Activated T-cell treated with anti-CD3 and anti-CD28 coated beads for 4 hours (primary cell): Measurements from ENCODE around the gene FCHSD2.

Source experiments
- DNase-seq: peaks from one replicate; pipeline ENCODE4 v3.0.0-alpha.2; 2020

Gene FCHSD2

GRCh38 chr11:73142128-73142377 lies at the start of gene FCHSD2:
FCHSD2 (minus strand) TSS chr11:73142318; CDS start chr11:73141877, 441 bp downstream.
- no peak for DNase-seq

- no peak for DNase-seq
Measured at GRCh38 chr11:73191151-73191550, 49.0 kb upstream of the FCHSD2 start.

- no peak for DNase-seq
Measured at GRCh38 chr11:73190557-73190885, 48.4 kb upstream of the FCHSD2 start.

GRCh38 chr11:73189723-73190556 lies 47.8 kb upstream of the FCHSD2 start:
- no peak for DNase-seq

GRCh38 chr11:73189315-73189714 lies 47.2 kb upstream of the FCHSD2 start:
- DNase-seq, result no peak

- no peak for DNase-seq
Measured at GRCh38 chr11:73188301-73188700, 46.2 kb upstream of the FCHSD2 start.

- no peak for DNase-seq
Measured at GRCh38 chr11:73187854-73188253, 45.7 kb upstream of the FCHSD2 start.

GRCh38 chr11:73186886-73187285 lies 44.8 kb upstream of the FCHSD2 start:
- no peak for DNase-seq

GRCh38 chr11:73186294-73186850 lies 44.3 kb upstream of the FCHSD2 start:
- no peak for DNase-seq

GRCh38 chr11:73185680-73186293 lies 43.7 kb upstream of the FCHSD2 start:
- no peak for DNase-seq

GRCh38 chr11:73184953-73185671 lies 43.0 kb upstream of the FCHSD2 start:
- peak; percentile 12 for DNase-seq

- no peak for DNase-seq
Measured at GRCh38 chr11:73182824-73183321, 40.8 kb upstream of the FCHSD2 start.

GRCh38 chr11:73178681-73179080 lies 36.6 kb upstream of the FCHSD2 start:
- DNase-seq, result no peak

- DNase-seq, result peak; percentile 75
Measured at GRCh38 chr11:73177778-73178539, 35.8 kb upstream of the FCHSD2 start.

GRCh38 chr11:73177380-73177777 lies 35.3 kb upstream of the FCHSD2 start:
- no peak for DNase-seq

GRCh38 chr11:73176874-73177155 lies 34.7 kb upstream of the FCHSD2 start:
- no peak for DNase-seq

- DNase-seq, result no peak
Measured at GRCh38 chr11:73176145-73176873, 34.2 kb upstream of the FCHSD2 start.

GRCh38 chr11:73175551-73176144 lies 33.5 kb upstream of the FCHSD2 start:
- no peak for DNase-seq

GRCh38 chr11:73174495-73174791 lies 32.3 kb upstream of the FCHSD2 start:
- no peak for DNase-seq

- no peak for DNase-seq
Measured at GRCh38 chr11:73173755-73174494, 31.8 kb upstream of the FCHSD2 start.

GRCh38 chr11:73172992-73173656 lies 31.0 kb upstream of the FCHSD2 start:
- no peak for DNase-seq
